Skin of body (tissue), 2 donors: ENCODE results near the gene ITPK1. TPM values are rescaled to one million over a fixed set of nuclear protein-coding genes. Genes with fewer than 3 reads are reported as not detected.
"Not testable (repeated sequence)": the region's sequence is repeated elsewhere in the genome, so short reads cannot be mapped to it uniquely, and the experiment has no call there.

Experiments used
- DNase-seq: peaks from one replicate; lab custom pipeline; 2025; lab: John Stamatoyannopoulos, UW
- total RNA-seq: library from RNA; depleted of rRNA; stranded (reverse); fragments of >200 nt; gene quantifications from one replicate; pipeline ENCODE4 v1.2.3, GENCODE V29; 2014

Gene ITPK1
- 7.6 TPM for total RNA-seq

DNA sequence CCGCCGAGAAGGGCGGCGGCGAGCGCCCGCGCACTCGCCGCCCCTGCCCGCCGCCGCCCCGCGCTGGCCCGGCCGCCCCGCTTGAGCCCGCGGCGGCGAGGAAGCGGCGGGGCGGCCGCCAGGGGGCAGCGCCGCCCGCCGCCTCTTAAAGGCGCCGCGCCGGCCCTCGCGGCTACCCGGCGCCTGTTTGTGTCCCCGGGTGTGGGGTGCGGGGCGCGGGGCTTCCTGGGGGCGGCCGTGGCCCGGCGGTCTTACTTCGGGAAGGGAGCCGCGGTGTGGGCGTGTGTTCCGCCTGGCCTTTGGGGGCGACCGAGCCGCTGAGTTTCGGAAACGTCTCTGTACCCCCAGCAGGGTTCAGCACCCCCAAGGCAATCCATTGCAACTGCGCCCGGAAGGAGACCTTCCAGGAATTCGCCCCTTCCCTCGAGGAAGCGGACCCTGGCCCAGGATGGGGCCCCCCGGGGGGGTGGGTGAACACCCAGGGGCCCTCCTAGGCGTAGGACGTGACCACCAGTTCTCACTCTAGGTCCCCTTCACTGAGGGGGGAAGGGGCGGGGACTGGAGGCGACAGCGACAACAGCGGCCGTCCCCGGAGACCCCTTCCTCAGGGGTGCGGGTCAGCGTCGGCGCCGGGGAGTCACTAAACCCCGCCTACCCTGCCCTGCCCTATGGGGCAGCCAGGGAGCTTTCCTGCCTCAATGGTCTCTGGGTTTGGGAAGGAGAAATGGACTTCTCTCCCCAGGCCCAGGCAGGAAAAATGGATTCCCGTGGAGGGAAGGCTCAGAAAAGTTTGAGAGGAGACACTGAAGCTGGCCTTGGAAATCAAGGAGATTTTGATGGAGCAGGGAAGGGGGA, at the start of gene ITPK1:
ITPK1 (minus strand) TSS at position 105 of the 855 bp plus-strand sequence. CDS start 762 bp downstream, outside the sequence.
- peak; percentile 12 for DNase-seq

DNA sequence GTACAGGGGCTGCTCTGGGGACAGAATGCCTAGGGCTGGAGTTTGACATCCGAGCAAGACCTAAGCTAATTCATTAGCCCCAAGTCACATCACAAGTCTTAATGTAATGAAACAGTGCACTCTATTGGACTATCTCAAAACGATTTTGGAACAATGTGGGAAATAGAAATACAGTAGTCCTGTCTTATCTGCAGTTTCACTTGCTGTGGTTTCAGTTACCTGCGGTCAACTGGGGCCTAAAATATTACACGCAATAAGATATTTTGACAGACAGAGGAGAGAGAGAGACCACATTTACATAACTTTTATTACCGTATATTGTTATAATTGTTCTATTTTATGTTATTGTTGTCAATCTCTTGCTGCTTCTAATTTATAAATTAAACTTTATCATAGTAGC, 47.8 kb upstream of the ITPK1 start:
- DNase-seq, result no peak

DNA sequence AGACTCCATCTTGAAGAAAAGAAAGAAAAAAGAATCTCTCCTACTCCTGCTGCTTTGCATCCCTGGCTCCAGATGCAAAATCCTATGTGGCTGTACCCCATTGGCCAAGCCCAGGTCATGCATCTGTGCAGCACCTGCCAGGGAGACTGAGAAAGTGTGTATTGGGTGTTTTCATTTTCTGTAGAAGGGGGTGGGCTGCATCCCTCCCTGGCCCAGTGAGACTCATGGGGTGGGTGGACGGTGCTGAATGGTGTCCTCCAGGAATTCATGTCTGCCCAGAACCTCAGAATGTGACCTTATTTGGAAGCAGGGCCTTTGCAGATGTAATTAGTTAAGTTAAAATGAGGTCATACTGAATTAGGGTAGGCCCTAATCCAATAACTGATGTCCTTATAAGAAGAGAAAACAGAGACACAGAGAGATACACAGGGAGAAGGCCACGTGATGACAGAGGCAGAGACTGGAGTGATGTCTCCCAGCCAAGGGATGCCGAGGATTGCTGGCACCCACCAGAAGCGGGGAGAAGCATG, 45.8 kb upstream of the ITPK1 start:
- DNase-seq, result no peak

DNA sequence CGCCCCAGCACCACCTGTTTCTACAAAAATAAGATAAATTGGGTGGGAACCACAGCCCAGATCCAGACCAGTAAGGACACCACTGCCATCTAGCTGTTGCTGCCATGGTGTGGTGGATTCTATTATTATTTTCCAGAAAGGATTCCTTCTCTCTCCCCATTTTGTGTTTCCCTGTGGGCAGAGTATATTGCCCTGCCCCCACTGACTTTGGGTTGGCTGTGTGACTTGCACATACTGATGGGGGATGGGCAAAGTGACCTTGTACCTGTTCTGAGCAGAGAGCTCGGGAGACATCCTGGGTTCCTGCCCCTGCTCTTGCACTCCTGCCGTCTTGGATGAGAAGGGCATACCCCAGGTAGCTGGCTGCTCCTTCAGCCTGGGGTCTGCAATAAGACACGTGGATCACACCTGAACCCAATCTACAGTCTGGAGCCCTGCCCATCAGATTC, 44.7 kb upstream of the ITPK1 start:
- no peak for DNase-seq

DNA sequence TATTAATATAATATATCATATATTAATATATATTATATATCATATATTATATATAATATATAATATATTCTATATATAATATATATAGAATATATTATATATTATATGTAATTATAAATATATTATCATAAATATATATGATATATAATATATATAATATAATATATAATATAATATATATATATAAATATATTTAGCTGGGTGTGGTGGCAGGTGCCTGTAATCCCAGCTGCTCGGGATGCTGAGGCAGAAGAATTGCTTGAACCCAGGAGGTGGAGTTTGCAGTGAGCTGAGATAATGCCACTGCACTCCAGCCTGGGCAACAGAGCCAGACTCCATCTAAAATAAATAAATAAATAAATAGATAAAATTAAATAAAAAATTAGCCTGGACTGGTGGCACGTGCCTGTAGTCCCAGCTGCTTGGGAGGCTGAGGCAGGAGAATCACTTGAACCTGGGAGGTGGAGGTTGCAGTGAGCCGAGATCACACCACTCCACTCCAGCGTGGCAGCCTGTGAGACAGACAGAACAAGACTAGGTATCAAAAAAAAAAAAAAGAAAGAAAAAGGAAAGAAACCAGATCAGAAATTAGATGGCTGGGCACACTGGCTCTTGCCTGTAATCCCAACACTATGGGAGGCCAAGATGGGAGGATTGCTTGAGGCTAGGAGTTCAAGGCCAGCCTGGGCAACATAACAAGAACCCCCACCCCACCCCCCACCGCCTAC, 44.1 kb upstream of the ITPK1 start:
- DNase-seq, result not testable (repeated sequence)

DNA sequence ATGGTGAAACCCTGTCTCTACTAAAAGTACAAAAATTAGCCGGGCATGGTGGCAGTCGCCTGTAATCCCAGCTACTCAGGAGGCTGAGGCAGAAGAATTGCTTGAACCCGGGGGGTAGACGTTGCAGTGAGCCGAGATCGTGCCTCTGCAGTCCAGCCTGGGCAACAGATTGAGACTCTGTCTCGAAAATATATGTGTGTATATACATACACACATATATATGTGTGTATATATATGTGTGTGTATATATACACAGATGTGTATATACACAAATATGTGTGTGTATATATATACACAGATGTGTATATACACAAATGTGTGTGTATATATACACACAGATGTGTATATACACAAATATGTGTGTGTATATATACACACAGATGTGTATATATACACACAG, 42.6 kb upstream of the ITPK1 start:
- DNase-seq, result not testable (repeated sequence)

DNA sequence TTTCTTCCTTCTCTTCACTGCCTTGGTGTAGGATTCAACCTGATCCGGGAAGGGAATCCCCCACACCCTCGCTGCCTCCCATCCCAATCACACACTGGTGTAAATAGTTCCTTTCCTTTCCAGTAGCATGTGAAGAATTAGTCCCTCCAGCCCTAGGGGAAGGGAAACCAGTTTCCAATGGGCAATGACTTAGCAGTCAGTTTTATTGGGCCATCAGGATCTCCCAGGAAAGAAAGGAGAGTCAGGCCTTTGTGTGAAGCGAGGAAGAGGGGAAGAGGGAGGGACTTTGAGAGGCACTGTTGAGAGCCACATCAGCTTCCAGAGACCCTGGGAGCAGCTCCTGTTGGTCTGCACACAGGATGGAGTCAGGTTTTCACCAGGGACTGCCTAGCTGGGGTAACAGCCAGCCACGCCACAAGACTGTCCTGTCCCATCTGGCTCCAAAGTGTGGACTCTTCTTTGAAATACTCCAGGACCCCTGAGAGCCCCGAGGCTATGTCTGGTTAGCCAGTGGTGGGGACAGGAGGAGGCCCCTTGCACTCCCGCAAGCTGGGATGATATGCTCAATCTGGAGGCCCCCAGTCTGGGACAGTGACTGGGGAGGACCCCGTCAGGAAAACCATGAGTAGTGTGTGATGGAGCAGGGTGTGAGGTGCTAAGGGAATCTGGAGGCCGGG, 41.1 kb upstream of the ITPK1 start:
- no peak for DNase-seq

DNA sequence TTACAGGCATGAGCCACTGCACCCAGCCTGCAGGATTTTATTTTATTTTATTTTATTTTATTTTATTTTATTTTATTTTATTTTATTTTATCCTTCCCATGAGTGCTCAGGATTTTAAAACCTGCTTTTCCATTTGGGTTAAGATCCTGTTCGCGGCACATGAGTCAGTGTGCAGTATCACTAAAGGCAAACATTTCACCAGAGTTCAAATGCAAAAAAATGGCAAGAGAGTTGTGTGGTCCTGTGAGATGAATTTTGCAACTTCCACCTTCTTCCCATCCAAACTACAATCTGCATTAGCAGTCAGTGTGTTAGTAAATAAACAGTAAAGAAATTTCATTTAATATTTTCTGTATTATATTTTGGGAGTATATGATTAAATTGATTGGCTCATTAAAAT, 39.9 kb upstream of the ITPK1 start:
- DNase-seq, result no peak

DNA sequence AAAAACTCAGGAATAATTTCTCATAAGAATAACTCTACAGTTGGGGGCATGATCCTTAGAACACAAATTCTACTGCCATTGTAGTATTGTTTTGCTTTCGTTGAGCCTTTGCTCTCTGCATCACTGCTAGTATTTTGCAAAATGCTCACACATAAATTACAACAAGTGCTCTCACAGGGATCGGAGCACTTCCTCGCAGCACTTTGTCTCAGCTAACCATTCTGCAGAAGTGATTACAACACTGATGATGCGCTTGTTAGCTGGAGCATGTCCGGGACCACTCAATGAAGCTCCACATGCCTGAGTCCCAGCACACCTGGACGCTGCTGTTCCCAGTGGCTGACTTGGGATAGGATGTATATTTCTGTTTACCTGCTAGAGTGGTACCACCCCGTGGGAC, 37.4 kb upstream of the ITPK1 start:
- DNase-seq, result no peak

DNA sequence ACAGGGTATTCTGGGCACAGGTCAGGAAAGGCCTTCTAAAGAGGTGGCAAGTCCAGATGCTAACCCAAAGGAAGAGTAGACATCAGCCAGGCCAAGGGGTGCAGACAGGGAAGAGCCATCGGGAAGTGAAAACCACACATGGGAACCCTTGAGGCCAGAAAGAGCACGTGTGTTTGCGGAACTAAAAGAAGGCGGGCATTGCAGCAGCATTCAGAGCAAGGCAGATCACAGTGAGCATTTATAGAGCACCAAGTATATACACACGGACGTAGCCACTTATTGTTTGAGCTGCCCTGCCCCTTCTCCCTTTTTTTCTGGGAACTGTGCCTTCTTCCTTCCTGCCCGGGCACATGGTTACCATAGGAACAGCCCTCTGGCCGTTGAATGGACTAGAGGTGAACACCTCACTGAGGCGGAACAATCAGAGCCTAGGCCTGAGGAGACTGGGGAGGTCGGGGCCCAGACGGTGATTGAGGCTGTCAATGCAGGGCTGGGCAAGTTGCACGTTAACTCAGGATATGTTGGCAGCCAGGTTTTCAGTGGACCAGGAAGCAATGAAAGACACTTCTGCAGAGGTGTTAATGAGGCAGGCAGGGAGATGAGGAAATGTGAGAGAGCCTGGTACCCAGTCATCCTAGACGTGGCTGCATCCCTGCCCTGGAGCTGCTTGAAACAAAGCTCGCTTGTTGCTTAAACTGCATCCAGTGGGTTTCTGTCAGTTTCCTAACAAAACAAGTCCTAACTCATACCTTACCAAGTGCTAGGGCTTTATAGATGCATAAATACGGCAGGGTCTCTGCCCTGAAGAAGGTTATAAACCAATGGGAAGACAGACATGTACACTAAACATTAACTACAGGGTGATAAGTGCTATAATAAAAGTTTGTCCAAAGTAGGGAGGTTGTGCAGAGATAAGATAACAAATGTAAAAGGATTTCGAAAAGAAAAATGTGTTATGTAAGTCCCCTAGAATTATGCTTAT, 34.8 kb upstream of the ITPK1 start:
- DNase-seq, result no peak

DNA sequence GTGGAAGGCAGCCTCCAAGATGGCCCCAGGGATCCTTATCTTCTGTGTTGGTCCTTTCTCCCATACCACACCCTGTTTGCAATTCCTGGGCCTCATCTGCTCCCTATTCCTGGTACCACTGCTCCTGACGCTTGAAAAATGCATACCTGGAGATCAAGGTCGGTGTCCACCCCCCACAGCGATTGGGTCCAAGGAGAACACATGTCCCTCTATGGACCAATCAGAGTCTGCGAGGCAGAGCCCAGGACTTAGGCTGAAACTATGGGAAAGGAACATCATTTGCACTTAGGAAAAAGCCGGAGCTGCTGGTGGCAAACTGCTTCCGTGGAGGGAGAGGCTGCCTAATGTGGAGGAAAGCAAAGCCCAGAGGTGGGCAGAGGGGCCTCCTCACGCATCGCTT, 33.3 kb upstream of the ITPK1 start:
- DNase-seq, result no peak

DNA sequence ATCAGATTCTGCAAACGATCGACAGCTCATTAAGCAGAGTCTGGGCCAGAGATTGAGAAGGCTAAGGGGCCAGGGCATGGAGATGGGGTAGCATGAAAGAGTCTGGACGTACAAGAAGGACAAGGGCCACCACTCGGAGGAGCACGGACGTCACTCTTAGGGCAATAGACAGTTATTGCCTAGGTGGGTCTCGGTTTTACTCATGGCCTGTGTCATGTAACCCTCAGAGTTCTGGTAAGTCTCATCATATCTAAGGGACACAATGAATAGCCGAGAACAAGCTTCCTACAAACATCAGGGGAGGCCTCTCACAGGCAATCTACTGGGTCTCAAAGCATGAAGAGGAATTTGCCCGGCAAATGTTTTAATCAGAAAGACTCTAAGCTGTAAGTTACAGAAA, 30.4 kb upstream of the ITPK1 start:
- no peak for DNase-seq

DNA sequence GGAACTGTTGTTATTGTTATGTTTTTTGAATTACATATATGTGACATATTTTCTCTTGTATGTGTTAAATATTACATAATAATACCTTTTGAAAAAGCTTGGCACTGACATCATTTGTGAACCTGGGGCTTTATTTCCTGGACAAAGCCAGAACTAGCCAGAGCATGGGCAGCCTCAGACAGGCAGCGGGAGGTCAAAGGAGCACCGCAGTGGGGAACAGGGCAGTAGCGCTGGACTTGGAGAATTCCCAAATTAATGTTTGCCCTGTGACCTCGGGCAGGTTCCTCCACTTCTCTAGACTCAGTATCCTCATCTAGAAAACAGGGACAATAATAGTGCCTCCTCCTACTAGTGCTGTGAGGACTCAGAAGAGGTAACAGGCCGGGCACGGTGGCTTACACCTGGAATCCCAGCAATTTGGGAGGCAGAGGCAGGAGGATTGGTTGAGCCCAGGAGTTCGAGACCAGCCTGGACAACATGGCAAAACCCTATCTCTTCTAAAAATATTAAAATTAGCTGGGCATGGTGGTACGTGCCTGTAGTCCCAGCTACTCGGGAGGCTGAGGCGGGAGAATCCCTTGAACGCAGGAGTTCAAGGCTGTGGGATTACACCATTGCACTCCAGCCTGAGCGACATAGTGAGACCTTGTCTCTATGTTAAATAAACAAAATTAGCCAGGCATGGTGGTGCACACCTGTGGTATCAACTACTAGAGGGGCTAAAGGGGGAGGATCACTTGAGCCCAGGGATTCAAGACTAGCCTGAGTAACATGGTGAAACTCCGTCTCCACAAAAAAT, 27.3 kb upstream of the ITPK1 start:
- DNase-seq, result no peak

DNA sequence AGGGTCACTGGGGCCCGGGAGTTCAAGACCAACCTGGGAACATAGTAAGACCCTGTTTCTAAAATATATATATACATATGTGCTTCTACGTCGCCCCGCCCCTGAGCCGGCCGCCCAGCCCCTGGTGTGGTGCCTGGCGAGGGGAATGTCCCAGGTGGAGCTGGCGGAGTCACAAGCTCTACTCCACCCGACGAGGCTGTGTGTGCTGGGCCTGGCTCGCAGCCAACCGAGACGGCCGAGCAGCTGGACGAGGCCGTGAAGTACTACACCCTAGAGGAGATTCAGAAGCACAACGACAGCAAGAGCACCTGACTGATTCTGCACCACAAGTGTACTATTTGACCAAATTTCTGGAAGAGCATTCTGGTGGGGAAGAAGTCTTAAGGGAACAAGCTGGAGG, 22.1 kb upstream of the ITPK1 start:
- DNase-seq, result no peak

DNA sequence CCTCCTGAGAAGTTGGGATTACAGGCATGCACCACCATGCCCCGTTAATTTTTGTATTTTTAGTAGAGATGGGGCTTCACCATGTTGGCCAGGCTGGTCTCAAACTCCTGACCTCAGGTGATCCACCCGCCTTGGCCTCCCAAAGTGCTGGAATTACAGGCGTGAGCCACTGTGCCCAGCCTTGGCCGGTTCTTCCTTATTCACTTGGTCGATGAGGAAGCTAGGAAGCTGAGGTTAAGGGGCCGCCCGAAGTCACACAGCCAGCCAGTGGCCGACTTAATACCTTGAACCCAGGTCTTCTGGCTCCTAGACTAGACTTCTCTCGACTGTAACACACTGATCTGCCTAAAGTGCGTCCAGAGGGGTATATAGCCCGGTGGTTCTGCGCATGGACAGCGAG, 20.8 kb upstream of the ITPK1 start:
- DNase-seq, result not testable (repeated sequence)

DNA sequence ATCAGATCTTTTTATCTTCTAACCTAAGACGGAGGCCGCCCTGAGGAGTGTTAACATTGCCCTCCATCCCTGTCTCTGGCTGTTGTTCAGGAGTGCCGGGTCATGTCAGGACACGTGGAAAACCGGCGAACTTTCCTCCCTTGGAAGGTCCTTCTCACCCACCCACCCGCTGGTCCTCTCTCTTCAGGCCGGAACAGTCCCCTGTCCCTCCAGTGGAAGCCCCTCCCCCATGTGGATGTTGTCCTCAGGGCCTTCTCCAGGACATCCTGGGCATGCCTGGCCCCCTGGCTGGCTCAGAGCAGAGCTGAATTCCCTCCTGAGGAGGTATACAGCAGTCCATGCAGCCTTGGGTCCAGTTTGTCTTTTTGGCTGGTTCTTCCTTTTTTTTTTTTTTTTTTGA, 20.3 kb upstream of the ITPK1 start:
- DNase-seq, result no peak

DNA sequence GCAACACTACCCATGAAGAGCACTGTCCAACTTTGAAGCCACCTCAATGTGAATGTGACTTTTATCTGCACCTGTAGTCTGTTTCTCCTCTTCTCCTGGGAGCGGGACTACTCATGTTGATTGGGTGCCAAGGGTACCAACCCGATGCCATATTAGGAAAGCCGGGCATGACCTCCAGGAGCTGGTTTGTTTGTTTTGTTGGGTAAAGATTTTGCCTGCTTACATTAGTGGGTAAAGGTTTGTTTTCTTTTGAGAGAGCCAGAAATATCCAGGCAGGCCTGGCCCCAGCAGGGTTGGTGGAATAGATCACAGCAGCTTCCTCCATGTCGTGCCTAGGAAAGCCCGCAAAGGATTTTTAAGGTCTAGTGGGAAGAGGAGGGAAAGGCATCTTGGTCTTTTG, 19.7 kb upstream of the ITPK1 start:
- no peak for DNase-seq

DNA sequence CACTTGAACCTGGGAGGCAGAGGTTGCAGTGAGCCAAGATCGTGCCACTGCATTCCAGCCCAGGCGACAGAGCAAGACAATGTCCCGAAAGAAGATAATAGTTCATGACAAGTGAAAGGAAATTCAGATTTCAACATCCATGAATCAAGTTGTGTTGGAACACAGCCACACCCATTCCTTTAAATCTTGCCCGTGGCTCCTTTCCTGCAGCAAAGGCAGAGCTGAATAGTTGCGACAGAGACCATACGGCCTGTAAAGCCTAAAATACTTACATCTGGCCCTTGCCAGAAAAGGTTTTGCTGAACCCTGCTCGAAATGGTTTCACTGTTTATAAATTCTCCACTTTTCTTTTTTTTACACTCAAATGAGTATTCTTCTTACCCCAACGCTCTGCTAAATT, 17.7 kb upstream of the ITPK1 start:
- DNase-seq, result no peak

DNA sequence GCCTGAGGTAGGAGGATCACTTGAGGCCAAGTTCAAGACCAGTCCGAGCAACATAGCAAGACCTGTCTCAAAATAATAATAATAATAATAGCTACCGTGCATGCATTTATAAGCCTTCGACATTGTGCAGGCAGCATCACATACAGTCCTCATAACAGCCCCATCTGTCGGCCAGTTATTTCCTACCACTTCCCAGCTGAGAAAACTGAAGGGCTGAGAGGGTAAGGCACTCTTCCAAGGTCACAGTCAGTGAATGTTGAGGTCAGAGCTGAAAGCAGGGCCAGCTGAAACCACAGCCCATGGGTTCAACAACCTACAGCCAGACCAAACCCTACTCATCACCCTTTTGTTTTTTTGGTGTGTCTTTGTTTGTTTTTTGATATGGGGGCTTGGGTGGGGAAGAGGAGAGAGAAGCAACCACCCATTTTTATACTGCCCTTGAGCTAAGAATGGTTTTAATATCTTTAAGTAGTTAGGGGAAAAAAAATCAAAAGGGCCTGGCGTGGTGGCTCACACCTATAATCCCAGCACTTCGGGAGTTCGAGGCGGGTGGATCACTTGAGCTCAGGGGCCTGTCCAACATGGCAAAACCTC, 16.8 kb upstream of the ITPK1 start:
- DNase-seq, result no peak
